AG09319 (cell line): ENCODE measurements around the gene AUH.

ENCODE experiments used
- DNase-seq: peaks from one replicate; pipeline ENCODE4 v3.0.0-alpha.2; 2010; ENCODE audit warnings: low read depth; ENCODE audit errors: extremely low read depth
- CTCF ChIP-seq: IDR thresholded peaks from 2 replicates; pipeline ENCODE4 v1.5.1; 2011; ENCODE audit warnings: low read depth, mild to moderate bottlenecking, inconsistent platforms, low read length, moderate library complexity

Gene AUH

GRCh38 chr9:91255327-91255726 lies 106.4 kb downstream of the AUH start:
- peak; percentile 72 for DNase-seq

GRCh38 chr9:91253488-91253887 lies 108.2 kb downstream of the AUH start:
- no peak for DNase-seq
- TF ChIP-seq CTCF, result no peak

More at GRCh38 chr9:91255327-91255726, 106.4 kb downstream of the AUH start:
- TF ChIP-seq CTCF, result no peak

- no peak for DNase-seq
- TF ChIP-seq CTCF, result no peak
Measured at GRCh38 chr9:91248707-91249106, 113.0 kb downstream of the AUH start.

- DNase-seq, result no peak
- no peak for TF ChIP-seq CTCF
Measured at GRCh38 chr9:91247278-91247677, 114.4 kb downstream of the AUH start.

DNA sequence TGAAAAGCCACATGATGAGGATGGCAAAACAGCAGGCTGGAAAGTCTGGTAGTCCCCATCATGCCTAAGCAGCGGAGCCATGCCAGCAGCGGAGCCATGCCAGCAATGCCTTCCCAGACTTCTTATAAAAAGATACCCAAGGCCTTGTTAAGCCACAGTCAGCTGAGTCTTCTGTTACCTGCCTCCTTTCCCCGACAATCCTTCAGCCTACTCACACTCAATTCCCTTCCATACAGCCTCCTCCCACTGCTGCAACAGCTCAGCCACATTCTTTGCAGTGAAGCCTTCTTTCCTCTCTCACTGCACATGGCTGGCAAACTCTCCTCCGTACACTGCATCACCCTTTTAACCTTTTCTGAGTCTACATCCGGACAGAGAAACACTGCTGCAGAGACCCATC lies 114.9 kb downstream of the AUH start:
- no peak for DNase-seq
- TF ChIP-seq CTCF, result no peak

- no peak for TF ChIP-seq CTCF
- DNase-seq, result no peak
Measured at GRCh38 chr9:91245431-91246313, 116.0 kb downstream of the AUH start.

DNA sequence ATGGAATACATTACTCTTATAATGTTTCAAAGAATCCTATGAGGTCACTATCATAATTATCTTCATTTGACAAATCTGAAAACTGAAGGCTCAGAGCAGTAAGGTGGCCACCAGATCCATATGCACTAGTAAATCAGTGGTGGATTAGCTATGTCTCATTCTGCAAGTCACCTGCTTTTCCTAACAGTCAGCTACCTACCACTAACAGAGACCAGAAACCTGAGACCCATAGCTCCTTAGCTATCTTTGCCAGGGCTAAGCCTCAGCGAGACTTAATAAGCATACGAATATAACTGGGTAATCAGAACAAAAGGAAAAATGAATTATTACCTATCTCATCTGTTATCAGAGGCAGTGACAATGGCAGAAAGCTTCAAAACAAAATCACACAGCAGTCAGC lies 118.7 kb downstream of the AUH start:
- no peak for DNase-seq
- TF ChIP-seq CTCF, result no peak
